G401.6 (cell line): Measurements from ENCODE around the gene PROC.

ENCODE experiments used
- FAIRE-seq: peaks from 2 replicates; lab custom pipeline; 2012; peaks lifted over from hg19 to GRCh38; lab: Jason Lieb, UNC

Gene PROC

GRCh38 chr2:127418300-127419111 lies at the start of gene PROC:
PROC (plus strand) TSS chr2:127418427; CDS start chr2:127419943, 1,516 bp downstream.
- FAIRE-seq, result no peak

GRCh38 chr2:127370010-127370409 lies 48.2 kb upstream of the PROC start:
- no peak for FAIRE-seq

- FAIRE-seq, result no peak
Measured at GRCh38 chr2:127371037-127371436, 47.2 kb upstream of the PROC start.

GRCh38 chr2:127373362-127374083 lies 44.7 kb upstream of the PROC start:
- no peak for FAIRE-seq

- no peak for FAIRE-seq
Measured at GRCh38 chr2:127376257-127376656, 42.0 kb upstream of the PROC start.

- no peak for FAIRE-seq
Measured at GRCh38 chr2:127377262-127377661, 41.0 kb upstream of the PROC start.

- no peak for FAIRE-seq
Measured at GRCh38 chr2:127378720-127379119, 39.5 kb upstream of the PROC start.

- no peak for FAIRE-seq
Measured at GRCh38 chr2:127379712-127380355, 38.4 kb upstream of the PROC start.

GRCh38 chr2:127381762-127382161 lies 36.5 kb upstream of the PROC start:
- no peak for FAIRE-seq

- FAIRE-seq, result no peak
Measured at GRCh38 chr2:127382831-127383230, 35.4 kb upstream of the PROC start.

GRCh38 chr2:127384529-127384928 lies 33.7 kb upstream of the PROC start:
- no peak for FAIRE-seq

- no peak for FAIRE-seq
Measured at GRCh38 chr2:127386246-127386645, 32.0 kb upstream of the PROC start.

- FAIRE-seq, result no peak
Measured at GRCh38 chr2:127386764-127387654, 31.2 kb upstream of the PROC start.

GRCh38 chr2:127387655-127388422 lies 30.4 kb upstream of the PROC start, which contains the start of gene MAP3K2:
MAP3K2 (minus strand) TSS chr2:127387975; CDS start chr2:127343129, 44,846 bp downstream.
- FAIRE-seq, result no peak

GRCh38 chr2:127388423-127389164 lies 29.6 kb upstream of the PROC start:
- no peak for FAIRE-seq

- no peak for FAIRE-seq
Measured at GRCh38 chr2:127389778-127390435, 28.3 kb upstream of the PROC start.

- FAIRE-seq, result no peak
Measured at GRCh38 chr2:127392133-127392827, 25.9 kb upstream of the PROC start.

- FAIRE-seq, result no peak
Measured at GRCh38 chr2:127392828-127393578, 25.2 kb upstream of the PROC start.
